H1 (cell line): Measurements from ENCODE around the gene INCENP. TPM values are rescaled to one million over a fixed set of nuclear protein-coding genes. Genes with fewer than 3 reads are reported as not detected.

ENCODE experiments used
- CTCF ChIA-PET: fragments of 300-600 bp; sonication (Branson Sonifier 250); formaldehyde crosslinking; loops from one replicate; lab custom pipeline; 2021; ENCODE audit not compliant: partially characterized antibody; lab: Charles Lee
- POLR2A ChIA-PET: fragments of 300-600 bp; sonication (Branson Sonifier 250); formaldehyde crosslinking; loops from one replicate; lab custom pipeline; 2021; ENCODE audit warnings: inconsistent platforms; ENCODE audit not compliant: partially characterized antibody; lab: Charles Lee
- DNase-seq, 2 experiments: peaks; one replicate each; pipeline versions ENCODE4 v3.0.0 to v3.0.0-alpha.2; 2010 to 2022; ENCODE audit warnings: low spot score in 2 of 2, low read depth in 1 of 2, mixed read lengths in 1 of 2
- FAIRE-seq: peaks from 2 replicates; lab custom pipeline; 2011; peaks lifted over from hg19 to GRCh38; lab: Jason Lieb, UNC
- H2AFZ ChIP-seq: 2 replicates; pipeline ENCODE4 v1.8.1; 2012; ENCODE audit warnings: low read length, inconsistent platforms
- H2AK5ac ChIP-seq: 2 replicates; pipeline ENCODE4 v1.6.1; 2013; ENCODE audit warnings: low read depth, low read length
- H2BK120ac ChIP-seq: replicated peaks from 2 replicates; pipeline ENCODE3; 2013; ENCODE audit warnings: low read depth, low read length, inconsistent platforms
- H2BK12ac ChIP-seq: 2 replicates; pipeline ENCODE4 v1.6.1; 2013; ENCODE audit warnings: low read depth, low read length
- H2BK15ac ChIP-seq: 2 replicates; pipeline ENCODE4 v1.6.1; 2013; ENCODE audit warnings: low read length
- H2BK20ac ChIP-seq: 2 replicates; pipeline ENCODE4 v1.6.1; 2013; ENCODE audit warnings: low read length
- H2BK5ac ChIP-seq: 2 replicates; pipeline ENCODE4 v1.6.1; 2013; ENCODE audit warnings: low read depth, low read length
- H3K14ac ChIP-seq: 2 replicates; pipeline ENCODE4 v1.6.1; 2013; ENCODE audit warnings: inconsistent platforms; ENCODE audit not compliant: insufficient read length
- H3K18ac ChIP-seq: 2 replicates; pipeline ENCODE4 v1.6.1; 2013; ENCODE audit warnings: low read length; ENCODE audit errors: extremely low read depth
- H3K23ac ChIP-seq: 2 replicates; pipeline ENCODE4 v1.6.1; 2013; ENCODE audit warnings: inconsistent platforms; ENCODE audit not compliant: insufficient read length
- H3K23me2 ChIP-seq: 2 replicates; pipeline ENCODE4 v1.6.1; 2013; ENCODE audit warnings: low read depth, low read length
- H3K27ac ChIP-seq: 2 replicates; pipeline ENCODE4 v1.6.1; 2011; ENCODE audit warnings: low read depth, low read length, inconsistent platforms
- H3K27me3 ChIP-seq, 4 experiments: replicated peaks in 1 of 4; 1 replicate in 1 of 4; 2 replicates in 3 of 4; pipeline versions ENCODE4 v1.6.1 to v1.8.1; 2011 to 2013; ENCODE audit warnings: low read length in 3 of 4, mild to moderate bottlenecking in 3 of 4, inconsistent platforms in 2 of 4, mixed read lengths in 2 of 4, moderate library complexity in 1 of 4; ENCODE audit not compliant: control insufficient read depth in 3 of 4, insufficient read depth in 3 of 4; ENCODE audit errors: extremely low read depth in 1 of 4
- H3K36me3 ChIP-seq, 4 experiments: 2 replicates each; pipeline versions ENCODE4 v1.6.1 to v1.8.1; 2011 to 2013; ENCODE audit warnings: mild to moderate bottlenecking in 4 of 4, low read length in 3 of 4, moderate library complexity in 2 of 4, control low read depth in 1 of 4, inconsistent platforms in 1 of 4; ENCODE audit not compliant: insufficient read depth in 4 of 4, control insufficient read depth in 2 of 4
- H3K4ac ChIP-seq: replicated peaks from 2 replicates; pipeline ENCODE3; 2013; ENCODE audit warnings: low read length, low read depth, mixed read lengths, inconsistent platforms; ENCODE audit not compliant: insufficient read length
- H3K4me1 ChIP-seq, 4 experiments: replicated peaks in 1 of 4; 1 replicate in 1 of 4; 2 replicates in 3 of 4; pipeline versions ENCODE4 v1.6.1 to v1.8.1; 2011 to 2013; ENCODE audit warnings: low read length in 3 of 4, inconsistent platforms in 2 of 4, mixed read lengths in 1 of 4; ENCODE audit not compliant: insufficient read depth in 4 of 4, control insufficient read depth in 3 of 4
- H3K4me2 ChIP-seq, 2 experiments: 2 replicates each; pipeline versions ENCODE4 v1.6.1 to v1.8.1; 2011 to 2013; ENCODE audit warnings: low read depth in 2 of 2, low read length in 2 of 2, control low read depth in 1 of 2, inconsistent platforms in 1 of 2, mild to moderate bottlenecking in 1 of 2; ENCODE audit not compliant: insufficient read depth in 1 of 2
- H3K4me3 ChIP-seq, 4 experiments: fragments of 200-600, 300-600 bp in 1 of 4; sonication (generic), shearing (Covaris generic), sonication (Bioruptor Twin) in 1 of 4; 2 replicates each; pipeline versions ENCODE4 v1.5.1 to v1.8.1; 2011 to 2016; ENCODE audit warnings: low read length in 4 of 4, low read depth in 3 of 4, control low read depth in 2 of 4, inconsistent platforms in 2 of 4, mild to moderate bottlenecking in 2 of 4, mixed read lengths in 1 of 4, moderate library complexity in 1 of 4; ENCODE audit not compliant: insufficient read depth in 2 of 4; ENCODE audit errors: extremely low read depth in 1 of 4
- H3K56ac ChIP-seq: replicated peaks from 2 replicates; pipeline ENCODE3; 2013; ENCODE audit warnings: low read depth, mild to moderate bottlenecking, mixed read lengths, low read length, inconsistent platforms; ENCODE audit not compliant: insufficient read length
- H3K79me1 ChIP-seq: 2 replicates; pipeline ENCODE4 v1.6.1; 2013; ENCODE audit warnings: low read depth, low read length, control low read depth
- H3K79me2 ChIP-seq, 2 experiments: 2 replicates each; pipeline versions ENCODE4 v1.6.1 to v1.8.1; 2012 to 2013; ENCODE audit warnings: low read length in 2 of 2, mild to moderate bottlenecking in 2 of 2, inconsistent platforms in 1 of 2; ENCODE audit not compliant: insufficient read depth in 2 of 2, control insufficient read depth in 1 of 2
- H3K9ac ChIP-seq, 4 experiments: replicated peaks in 1 of 4; 1 replicate in 1 of 4; 2 replicates in 3 of 4; pipeline versions ENCODE4 v1.6.1 to v1.8.1; 2011 to 2013; ENCODE audit warnings: low read depth in 3 of 4, low read length in 3 of 4, control low read depth in 2 of 4, mild to moderate bottlenecking in 2 of 4, moderate library complexity in 2 of 4, inconsistent platforms in 1 of 4; ENCODE audit errors: extremely low read depth in 1 of 4
- H3K9me3 ChIP-seq, 2 experiments: 2 replicates each; pipeline versions ENCODE4 v1.6.1 to v1.8.1; 2012 to 2013; ENCODE audit warnings: mild to moderate bottlenecking in 2 of 2, moderate library complexity in 2 of 2, control low read depth in 1 of 2, inconsistent platforms in 1 of 2, low read depth in 1 of 2, low read length in 1 of 2, mixed read lengths in 1 of 2; ENCODE audit not compliant: insufficient read depth in 2 of 2
- H4K20me1 ChIP-seq, 2 experiments: replicated peaks in 1 of 2; 2 replicates each; pipeline versions ENCODE3 to v1.8.1; 2011 to 2013; ENCODE audit warnings: inconsistent platforms in 2 of 2, low read length in 2 of 2, mild to moderate bottlenecking in 1 of 2; ENCODE audit not compliant: insufficient read depth in 2 of 2, control insufficient read depth in 1 of 2
- H4K5ac ChIP-seq: 2 replicates; pipeline ENCODE4 v1.6.1; 2013; ENCODE audit warnings: low read length, low read depth, mixed read lengths, inconsistent platforms; ENCODE audit not compliant: insufficient read length
- H4K8ac ChIP-seq: 2 replicates; pipeline ENCODE4 v1.8.0; 2013; ENCODE audit warnings: mild to moderate bottlenecking, moderate library complexity, low read length, inconsistent platforms; ENCODE audit not compliant: insufficient read depth; ENCODE audit errors: extremely low read depth
- H4K91ac ChIP-seq: replicated peaks from 2 replicates; pipeline ENCODE3; 2013; ENCODE audit warnings: low read length, mixed read lengths, inconsistent platforms; ENCODE audit not compliant: insufficient read length
- CBX5 ChIP-seq: fragments of 300-800, 300-1000 bp; sonication (generic); IDR thresholded peaks from 2 replicates; pipeline ENCODE4 v1.7.1; 2016; ENCODE audit warnings: antibody characterized with exemption, low read length, low read depth
- EZH2 ChIP-seq: fragments of 200-600 bp; sonication (generic); IDR thresholded peaks from 2 replicates; pipeline ENCODE4 v1.7.1; 2012; ENCODE audit warnings: low read depth, mild to moderate bottlenecking, moderate library complexity, low read length, inconsistent platforms; ENCODE audit not compliant: severe bottlenecking
- JUN ChIP-seq: IDR thresholded peaks from 2 replicates; pipeline ENCODE4 v1.6.1; 2011; ENCODE audit warnings: low read depth, mild to moderate bottlenecking, improper control_type of control experiment, low read length
- KDM1A ChIP-seq: fragments of 200-600, 300-600 bp; sonication (generic); IDR thresholded peaks from 2 replicates; pipeline ENCODE4 v1.7.1; 2016; ENCODE audit warnings: mild to moderate bottlenecking, low read length, borderline replicate concordance
- POU5F1 ChIP-seq: IDR thresholded peaks from 2 replicates; pipeline ENCODE4 v1.6.1; 2011; ENCODE audit warnings: low read depth, mild to moderate bottlenecking, low read length, moderate library complexity
- RFX5 ChIP-seq: IDR thresholded peaks from 2 replicates; pipeline ENCODE4 v1.6.1; 2011; ENCODE audit warnings: low read depth, low read length, improper control_type of control experiment, borderline replicate concordance
- SIRT6 ChIP-seq: IDR thresholded peaks from one replicate; pipeline ENCODE4 v1.7.1; 2012; ENCODE audit warnings: low read length, inconsistent platforms
- SP4 ChIP-seq: IDR thresholded peaks from 2 replicates; pipeline ENCODE4 v1.6.1; 2012; ENCODE audit warnings: low read length, inconsistent platforms
- WGBS, 2 experiments: shearing (Covaris generic) in 1 of 2; methylation state at CpG; one replicate each; pipeline versions ENCODE4 v1.1.6 to v1.1.7; 2013 to 2015; ENCODE audit warnings: low lambda C conversion rate in 2 of 2, mixed read lengths in 2 of 2, inconsistent platforms in 1 of 2, low coverage in 1 of 2, missing lambda C conversion rate in 1 of 2; ENCODE audit not compliant: insufficient replicate concordance in 2 of 2, insufficient coverage in 1 of 2, insufficient read length in 1 of 2; ENCODE audit errors: extremely low coverage in 1 of 2, missing lambda C conversion rate in 1 of 2; 5-methylcytosine and 5-hydroxymethylcytosine counted together
- polyA plus RNA-seq, 7 experiments: library from polyadenylated mRNA; depleted of rRNA in 3 of 7; stranded (reverse) in 5 of 7; unstranded in 2 of 7; fragments of >200 nt in 5 of 7; fragments of 200-250 nt in 2 of 7; gene quantifications; 1 replicate in 5 of 7; 2 replicates in 1 of 7; 4 replicates in 1 of 7; pipeline versions ENCODE4 v1.2.1 to v1.2.3, GENCODE V29; 2011 to 2013; ENCODE audit warnings: missing spikeins in 2 of 7, mixed read lengths in 2 of 7
- total RNA-seq: library from RNA; stranded (reverse); fragmentation: NEBNext Ultra II Directional; extraction: Animal tissue kit (Norgen Biotek cat#: 25700); gene quantifications from 2 replicates; pipeline ENCODE4 v1.2.1, GENCODE V29; 2021
- TF ChIP-seq, protein P1 (sequence below): IDR thresholded peaks from 2 replicates; pipeline ENCODE4 v1.6.1; 2011; ENCODE audit warnings: low read length, improper control_type of control experiment
- TF ChIP-seq, protein P2 (sequence below): IDR thresholded peaks from 2 replicates; pipeline ENCODE4 v1.6.1; 2012; ENCODE audit warnings: inconsistent platforms

The INCENP gene
- total and polyA plus RNA-seq, 2 of the 8 experiments (the other 6 are each of a cell fraction or from before 2014, with no cell fraction given), result 25.4 to 132 TPM

DNA sequence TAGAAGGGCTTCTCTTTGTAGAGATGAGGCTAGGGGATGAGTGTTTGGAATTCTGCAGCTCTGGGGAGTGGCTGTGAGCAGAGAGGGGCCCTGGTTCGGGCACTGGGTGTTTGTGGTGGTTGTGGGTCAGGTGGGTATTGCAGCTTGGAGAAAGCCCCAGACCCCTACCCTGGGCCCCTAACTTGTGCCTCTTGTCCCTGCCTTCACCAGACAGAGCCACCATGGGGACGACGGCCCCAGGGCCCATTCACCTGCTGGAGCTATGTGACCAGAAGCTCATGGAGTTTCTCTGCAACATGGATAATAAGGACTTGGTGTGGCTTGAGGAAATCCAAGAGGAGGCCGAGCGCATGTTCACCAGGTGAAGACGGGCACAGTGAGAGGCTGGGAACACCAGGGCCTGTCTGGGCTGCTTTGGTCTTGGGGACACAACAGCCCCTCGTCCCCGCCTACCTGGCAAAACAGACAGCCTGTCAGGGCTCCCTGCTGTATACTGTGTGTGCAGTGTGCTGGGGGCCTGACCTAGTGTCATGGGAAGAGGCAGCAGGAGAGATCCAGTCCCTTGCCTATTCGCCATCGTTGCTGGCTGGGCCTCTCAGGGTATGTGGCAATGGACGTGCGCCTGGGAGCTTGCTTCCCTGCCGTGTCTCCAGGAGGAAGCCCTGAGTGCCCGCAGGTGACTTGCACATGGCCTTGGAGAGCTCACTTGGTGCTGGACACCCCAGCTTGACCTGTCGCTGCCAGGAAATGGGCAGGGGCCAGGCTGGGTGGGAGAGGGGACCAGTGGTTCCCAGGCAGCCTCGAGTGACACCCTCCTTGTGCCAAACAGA lies 4.3 kb downstream of the INCENP start:
- Histone ChIP-seq H2BK5ac (no peak overlapping the region), H3K23me2 (peaks cover 9% of the 10 kb centered on the region), H3K79me2 (peaks cover 42 to 92% of the 10 kb centered on the region in 2 experiments), H3K23ac (no peak overlapping the region), H2BK15ac (no peak overlapping the region), H3K4me2 (no peak overlapping the region), H3K56ac (no peak overlapping the region), H3K18ac (no peak overlapping the region), H3K27me3 (no peaks in the 10 kb centered on the region), H4K91ac (no peak overlapping the region), H2BK12ac (no peak overlapping the region), H3K4ac (no peak overlapping the region), H2BK20ac (no peak overlapping the region), H3K79me1 (peaks cover 36% of the 10 kb centered on the region), H3K4me3 (no peak overlapping the region), H4K5ac (no peak overlapping the region), H2AK5ac (no peak overlapping the region), H2AFZ (no peak overlapping the region), H4K20me1 (peaks cover 36 to 44% of the 10 kb centered on the region in 2 experiments), H3K4me1 (peaks cover 0 to 11% (median 7%) of the 10 kb centered on the region in 4 experiments; a peak in 5 of 7 replicates), H4K8ac (no peak overlapping the region; the same call in 1 of the 2 replicates), H3K9me3 (no peaks in the 10 kb centered on the region), H2BK120ac (no peak overlapping the region), H3K14ac (no peak overlapping the region), H3K36me3 (peaks cover 20 to 33% (median 26%) of the 10 kb centered on the region in 4 experiments), H3K9ac (no peak overlapping the region), H3K27ac (no peak overlapping the region)
- no peak for DNase-seq
- FAIRE-seq, result no peak
- ChIA-PET CTCF (interaction anchor here (0.7 to 1.2 kb wide), 3 partner anchors 16 to 258 kb away, joined by 4 read pairs; no protein-coding TSS in a partner anchor), POLR2A (interaction anchor here (0.9 kb wide), 1 partner anchor 23 kb away, joined by 4 read pairs; no protein-coding TSS in a partner anchor)
- WGBS, 2 experiments, result 88% methylated on average over 16 of the region's 16 CpGs; no CpG with 5 or more reads in 1 of the 2 experiments
- TF ChIP-seq POU5F1 (no peak), KDM1A (no peak), JUN (no peak), SP4 (no peak), SIRT6 (no peak), RFX5 (no peak), CBX5 (no peak), EZH2 (no peak)
- TF ChIP-seq, protein P1, sequence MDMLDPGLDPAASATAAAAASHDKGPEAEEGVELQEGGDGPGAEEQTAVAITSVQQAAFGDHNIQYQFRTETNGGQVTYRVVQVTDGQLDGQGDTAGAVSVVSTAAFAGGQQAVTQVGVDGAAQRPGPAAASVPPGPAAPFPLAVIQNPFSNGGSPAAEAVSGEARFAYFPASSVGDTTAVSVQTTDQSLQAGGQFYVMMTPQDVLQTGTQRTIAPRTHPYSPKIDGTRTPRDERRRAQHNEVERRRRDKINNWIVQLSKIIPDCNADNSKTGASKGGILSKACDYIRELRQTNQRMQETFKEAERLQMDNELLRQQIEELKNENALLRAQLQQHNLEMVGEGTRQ, result no peak
- TF ChIP-seq, protein P2, sequence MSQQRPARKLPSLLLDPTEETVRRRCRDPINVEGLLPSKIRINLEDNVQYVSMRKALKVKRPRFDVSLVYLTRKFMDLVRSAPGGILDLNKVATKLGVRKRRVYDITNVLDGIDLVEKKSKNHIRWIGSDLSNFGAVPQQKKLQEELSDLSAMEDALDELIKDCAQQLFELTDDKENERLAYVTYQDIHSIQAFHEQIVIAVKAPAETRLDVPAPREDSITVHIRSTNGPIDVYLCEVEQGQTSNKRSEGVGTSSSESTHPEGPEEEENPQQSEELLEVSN, result no peak
